ENCODE data around the gene GLS.

GRCh38 chr2:190844700-190845401, 35.8 kb upstream of the GLS start:
- no peak for TF ChIP-seq CTCF (IDR thresholded peaks at IDR 0.05)
- TF ChIP-seq POLR2AphosphoS5 (IDR thresholded peaks at IDR 0.05), result no peak
- no peak for TF ChIP-seq POLR2A (IDR thresholded peaks at IDR 0.05)
